ENCODE measurements around the gene MT1B.
"Not testable (repeated sequence)": the region's sequence is repeated elsewhere in the genome, so short reads cannot be mapped to it uniquely, and the experiment has no call there.

Gene MT1B

DNA sequence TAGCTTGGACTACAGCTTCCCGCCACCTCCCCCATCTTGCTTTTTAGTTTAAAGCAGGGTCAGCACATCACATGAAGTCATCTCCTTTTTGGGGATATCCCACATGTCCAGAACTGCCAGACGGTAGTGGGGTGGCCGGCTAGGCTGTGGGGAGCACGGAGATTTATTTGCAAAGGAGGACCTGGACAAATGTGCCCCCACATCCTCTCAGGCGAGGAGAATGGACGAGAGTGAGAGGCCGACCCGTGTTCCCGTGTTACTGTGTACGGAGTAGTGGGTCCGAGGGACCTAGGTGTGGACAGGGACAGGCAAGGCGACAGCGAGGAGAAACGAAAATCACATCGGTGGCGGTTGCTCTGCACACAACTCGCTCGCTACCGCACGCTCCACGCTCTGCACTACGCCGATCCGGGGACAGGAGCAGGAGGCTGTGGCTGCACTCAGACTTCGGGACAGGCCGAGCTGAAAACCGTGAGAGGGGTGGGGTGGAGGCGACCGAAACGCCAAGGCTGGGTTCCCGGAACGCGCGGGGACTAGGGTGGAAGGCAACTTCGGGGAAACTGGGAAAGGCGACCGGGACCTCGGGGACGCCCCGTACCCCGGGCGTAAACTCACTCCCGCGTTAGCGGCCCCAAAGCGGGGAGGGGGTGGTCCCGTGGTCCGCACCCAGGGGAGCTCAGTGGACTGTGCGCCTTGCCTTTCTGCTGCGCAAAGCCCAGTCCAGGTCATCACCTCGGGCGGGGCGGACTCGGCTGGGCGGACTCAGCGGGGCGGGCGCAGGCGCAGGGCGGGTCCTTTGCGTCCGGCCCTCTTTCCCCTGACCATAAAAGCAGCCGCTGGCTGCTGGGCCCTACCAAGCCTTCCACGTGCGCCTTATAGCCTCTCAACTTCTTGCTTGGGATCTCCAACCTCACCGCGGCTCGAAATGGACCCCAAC lies 13.6 kb upstream of the MT1B start, which contains the start of gene MT1A:
TSS of gene MT1A (plus strand) at position 853 of the 937 bp plus-strand sequence. CDS start at position 926, 73 bp downstream.
- no peak for DNase-seq (ENCODE audit: low spot score)

DNA sequence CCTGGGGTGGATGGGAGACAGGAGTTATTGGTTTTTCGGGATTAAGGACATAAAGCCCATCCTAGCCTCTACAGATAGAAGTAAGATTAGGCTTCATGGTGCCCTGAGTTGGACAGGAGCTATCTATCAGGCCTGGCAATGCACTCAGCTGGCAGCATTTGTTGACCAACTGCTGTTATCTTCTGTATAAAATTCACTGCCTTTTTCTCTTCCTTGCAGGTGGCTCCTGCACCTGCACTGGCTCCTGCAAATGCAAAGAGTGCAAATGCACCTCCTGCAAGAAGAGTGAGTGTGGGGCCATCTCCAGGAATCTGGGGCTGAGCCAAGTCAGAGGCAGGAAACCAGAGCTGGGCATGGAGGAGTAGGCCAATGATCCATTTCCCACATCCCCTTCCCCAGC lies 12.6 kb upstream of the MT1B start:
- no peak for DNase-seq (ENCODE audit: low spot score)

DNA sequence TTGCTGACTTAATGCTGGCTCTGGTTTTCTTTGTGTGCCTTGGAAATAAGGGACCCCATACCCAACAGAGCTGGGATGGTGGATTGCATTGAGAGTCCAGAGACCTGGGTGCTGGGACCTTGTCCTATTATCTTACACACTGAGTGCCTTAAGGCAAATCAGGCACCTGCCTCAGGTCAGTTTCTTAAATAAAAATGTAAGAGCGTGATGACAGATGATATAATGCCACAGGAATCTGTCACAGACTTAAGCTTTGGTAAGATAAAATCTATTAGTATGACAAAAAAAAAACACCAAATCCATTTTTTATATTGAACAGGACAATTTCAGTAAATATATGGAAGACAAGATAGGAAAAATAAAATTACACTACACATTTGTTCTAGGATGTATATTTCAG lies 11.6 kb upstream of the MT1B start:
- no peak for DNase-seq (ENCODE audit: low spot score)

DNA sequence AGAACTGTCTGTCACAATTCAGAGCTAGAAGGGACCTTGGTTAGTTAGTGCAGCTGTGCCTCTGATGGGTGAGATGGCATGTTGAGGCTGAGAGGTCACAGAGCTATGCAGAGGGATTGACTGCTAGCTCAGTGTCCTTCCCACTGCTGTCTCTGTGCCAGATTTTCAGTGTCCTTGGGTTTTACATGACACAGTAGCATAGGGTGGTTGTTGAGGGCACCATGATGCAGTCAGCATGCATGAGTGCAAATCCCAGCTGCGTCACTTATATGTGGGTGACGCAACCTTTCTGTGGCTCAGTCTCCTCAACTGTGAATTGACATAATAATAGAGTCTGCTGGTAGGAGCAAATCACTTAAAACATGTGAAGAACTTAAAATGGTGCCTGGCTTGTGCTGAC lies 10.5 kb upstream of the MT1B start:
- no peak for DNase-seq (ENCODE audit: low spot score)

DNA sequence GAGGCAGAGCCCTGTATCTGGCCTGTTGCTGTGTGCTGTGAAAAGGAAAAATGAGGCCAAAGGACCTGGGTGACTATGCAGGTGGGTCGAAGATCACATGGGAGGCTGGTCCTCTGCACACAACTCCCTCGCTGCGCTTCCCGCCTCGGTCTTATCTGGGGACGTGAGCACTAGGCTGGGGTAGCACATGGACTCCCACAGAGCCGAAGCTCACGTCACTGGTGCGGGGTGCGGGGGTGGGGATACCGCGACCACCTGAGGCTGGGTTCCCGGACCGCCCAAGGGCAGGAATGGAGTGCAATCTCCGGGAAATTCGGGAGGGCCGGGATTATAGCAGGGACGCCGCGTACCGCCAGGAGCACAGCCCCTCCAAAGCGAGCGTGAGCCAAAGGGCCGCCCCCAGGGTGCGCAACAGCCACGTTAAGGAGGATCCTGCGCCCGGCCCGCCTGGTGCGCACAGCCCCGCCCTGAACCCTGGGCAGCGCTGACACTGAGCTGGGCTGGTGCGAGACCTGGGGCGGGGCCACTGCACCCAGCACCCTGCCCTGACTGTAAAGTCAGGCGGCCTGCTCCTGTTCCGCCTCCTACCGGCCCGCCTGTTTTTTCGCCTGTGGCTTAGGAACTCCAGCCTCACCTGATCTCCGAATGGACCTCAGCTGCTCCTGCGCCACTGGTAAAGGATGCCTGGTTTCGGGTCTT lies 8.5 kb upstream of the MT1B start:
- no peak for DNase-seq (ENCODE audit: low spot score)

DNA sequence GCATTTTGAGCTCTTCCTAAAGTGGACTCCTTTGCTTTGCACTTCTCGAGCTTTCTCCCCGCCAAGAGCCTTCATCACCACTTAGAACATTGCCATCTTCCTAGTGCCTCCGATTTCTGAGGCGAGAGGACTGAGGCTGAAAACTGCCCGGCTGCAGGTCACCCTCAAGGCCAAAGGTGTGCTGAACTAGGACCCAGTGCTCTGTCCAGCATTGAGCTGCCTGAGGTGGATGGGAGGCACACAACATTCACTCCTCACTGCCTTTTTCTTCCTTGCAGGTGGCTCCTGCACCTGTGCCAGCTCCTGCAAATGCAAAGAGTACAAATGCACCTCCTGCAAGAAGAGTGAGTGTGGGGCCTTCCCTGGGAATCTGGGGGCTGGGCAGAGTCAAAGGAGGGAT lies 7.9 kb upstream of the MT1B start:
- no peak for DNase-seq (ENCODE audit: low spot score)

DNA sequence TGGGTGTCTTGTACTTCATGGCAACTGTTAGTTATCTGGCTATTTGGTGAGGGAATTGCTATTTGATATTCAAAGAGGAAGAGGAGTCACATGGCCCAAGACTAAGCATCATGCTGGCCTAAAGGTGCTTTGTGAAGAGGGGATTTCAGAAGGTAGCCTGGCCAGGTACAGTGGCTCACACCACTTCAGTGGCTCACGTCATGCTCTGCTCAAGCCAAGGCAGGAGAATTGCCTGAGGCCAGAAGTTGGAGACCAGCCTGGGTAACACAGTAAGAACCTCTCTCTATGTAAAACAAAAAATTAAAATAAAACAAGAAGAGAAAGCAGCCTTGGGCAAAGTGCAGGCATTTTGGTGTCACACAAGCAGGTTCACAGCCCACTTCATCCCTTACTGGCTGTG lies 6.4 kb upstream of the MT1B start:
- DNase-seq (ENCODE audit: low spot score), result no peak

DNA sequence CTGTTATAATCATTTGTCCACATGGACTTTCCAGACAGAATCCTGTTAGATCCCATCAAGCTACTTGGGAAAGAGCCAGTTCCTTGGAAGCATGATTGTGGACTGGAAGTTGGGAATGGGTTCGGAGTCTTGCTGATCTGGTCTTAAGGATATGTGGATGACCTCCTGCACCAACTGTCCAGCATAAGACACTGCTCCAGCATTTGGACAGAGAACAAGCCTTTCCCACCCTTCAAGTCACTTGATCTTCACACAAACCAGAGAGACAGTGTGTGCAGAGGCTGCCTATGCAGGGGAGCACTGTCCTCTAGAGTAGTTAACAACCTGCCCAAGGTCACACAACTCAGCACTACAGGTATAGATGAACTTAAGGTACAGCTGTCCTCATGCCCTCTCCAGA lies 5.8 kb upstream of the MT1B start:
- no peak for DNase-seq (ENCODE audit: low spot score)

DNA sequence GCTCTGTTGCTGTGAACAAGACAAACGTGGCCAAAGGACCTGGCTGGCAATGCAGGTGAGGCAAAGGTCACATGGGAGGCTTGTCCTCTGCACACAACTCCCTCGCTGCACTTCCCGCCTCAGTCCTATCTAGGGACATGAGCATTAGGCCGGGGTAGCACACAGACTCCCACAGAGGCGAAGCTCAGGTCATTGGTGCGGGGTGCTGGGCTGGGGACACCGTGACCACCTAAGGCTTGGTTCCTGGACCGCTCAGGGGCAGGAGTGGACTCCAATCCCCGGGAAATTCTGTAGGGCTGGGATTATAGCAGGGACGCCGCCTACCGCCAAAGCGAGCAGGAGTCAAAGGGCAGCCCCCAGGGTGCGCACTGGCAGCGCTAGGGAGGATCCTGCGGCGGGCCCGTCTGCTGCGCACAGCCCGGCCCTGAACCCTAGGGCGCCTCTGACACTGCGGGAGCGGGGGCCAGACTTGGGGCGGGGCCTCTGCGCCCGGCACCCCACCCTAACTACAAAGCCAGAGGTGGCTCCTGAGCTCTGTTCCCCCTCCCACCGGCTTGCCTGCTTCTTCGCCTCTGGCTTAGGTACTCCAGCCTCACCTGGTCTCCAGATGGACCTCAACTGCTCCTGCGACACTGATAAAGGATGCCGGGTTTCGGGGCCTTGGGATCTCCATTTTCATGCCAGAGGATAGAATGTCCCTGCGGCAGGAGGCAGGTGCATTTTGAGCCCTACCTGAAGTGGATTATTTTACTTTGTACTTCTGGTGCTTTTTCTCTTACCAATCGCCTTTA lies 3.9 kb upstream of the MT1B start:
- DNase-seq (ENCODE audit: low spot score), result no peak

DNA sequence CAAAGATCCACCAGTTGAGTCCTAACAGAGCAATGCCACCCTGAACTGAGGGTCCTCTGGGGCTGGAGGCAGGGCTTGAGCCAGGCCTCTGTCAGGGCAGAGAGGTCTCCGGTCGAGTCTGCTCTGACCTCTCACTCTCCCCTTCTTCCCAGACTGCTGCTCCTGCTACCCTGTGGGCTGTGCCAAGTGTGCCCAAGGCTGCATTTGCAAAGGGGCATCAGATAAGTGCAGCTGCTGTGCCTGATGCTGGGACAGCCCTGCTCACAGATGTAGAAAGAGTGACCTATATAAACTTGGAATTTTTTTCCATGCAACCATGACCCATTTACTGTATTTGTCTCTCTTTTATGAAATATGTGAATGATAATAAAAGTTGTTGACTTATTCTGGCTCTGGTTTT lies 2.4 kb upstream of the MT1B start:
- no peak for DNase-seq (ENCODE audit: low spot score)

DNA sequence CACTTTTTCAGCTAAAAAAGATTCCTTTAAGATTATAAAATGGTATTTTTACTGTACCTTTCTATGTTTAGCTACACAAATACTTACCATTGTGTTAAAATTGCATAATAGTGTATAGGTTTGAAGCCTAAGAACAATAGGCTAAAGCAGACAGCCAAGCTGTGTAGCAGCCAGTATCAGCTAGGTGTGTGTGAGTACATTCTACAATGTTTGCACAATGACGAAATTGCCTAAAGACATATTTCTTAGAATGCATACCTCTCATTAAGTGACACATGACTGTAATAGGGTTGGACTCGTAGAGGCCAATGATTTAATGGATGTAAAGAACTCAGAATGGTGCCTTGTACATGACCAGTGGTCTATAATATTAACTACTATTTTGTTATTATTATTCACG lies 1.9 kb upstream of the MT1B start:
- no peak for DNase-seq (ENCODE audit: low spot score)

DNA sequence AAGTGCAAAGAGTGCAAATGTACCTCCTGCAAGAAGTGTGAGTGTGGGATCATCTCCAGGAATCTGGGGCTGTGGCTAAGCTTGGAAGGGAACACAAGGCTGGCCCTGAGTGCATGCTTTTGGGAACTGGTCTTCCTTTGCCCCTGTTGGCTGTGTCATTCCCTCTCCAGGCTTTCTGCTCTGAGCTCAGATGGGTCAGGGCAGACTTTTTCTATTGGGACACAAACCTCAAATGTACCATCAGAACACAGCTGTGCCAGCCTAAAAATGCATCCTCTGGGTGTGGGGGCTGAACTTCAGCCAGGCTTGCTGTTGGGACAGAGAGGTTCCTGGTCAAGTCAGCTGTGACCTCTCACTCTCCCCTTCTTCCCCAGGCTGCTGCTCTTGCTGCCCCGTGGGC lies 914 bp downstream of the MT1B start:
- DNase-seq (ENCODE audit: low spot score), result no peak

DNA sequence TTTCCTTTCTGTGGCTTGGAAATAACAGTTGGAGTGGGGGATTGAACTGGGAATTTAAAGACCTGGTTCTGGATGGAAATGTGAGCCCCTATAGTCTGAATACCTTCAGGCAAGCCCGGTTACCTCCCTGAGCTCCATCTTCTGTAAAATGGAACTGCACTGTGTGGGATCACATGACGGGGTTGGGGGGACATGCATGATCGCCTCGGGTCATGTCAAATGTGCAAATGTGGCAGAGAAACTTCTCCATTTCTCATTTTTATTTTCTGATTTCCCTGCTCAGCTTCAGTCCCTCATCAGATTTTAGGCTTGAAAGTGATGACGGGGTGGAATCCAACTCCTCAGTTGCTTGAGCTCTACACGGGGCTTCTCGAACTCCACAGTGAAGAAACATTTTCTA lies 1.5 kb downstream of the MT1B start:
- DNase-seq (ENCODE audit: low spot score), result no peak

DNA sequence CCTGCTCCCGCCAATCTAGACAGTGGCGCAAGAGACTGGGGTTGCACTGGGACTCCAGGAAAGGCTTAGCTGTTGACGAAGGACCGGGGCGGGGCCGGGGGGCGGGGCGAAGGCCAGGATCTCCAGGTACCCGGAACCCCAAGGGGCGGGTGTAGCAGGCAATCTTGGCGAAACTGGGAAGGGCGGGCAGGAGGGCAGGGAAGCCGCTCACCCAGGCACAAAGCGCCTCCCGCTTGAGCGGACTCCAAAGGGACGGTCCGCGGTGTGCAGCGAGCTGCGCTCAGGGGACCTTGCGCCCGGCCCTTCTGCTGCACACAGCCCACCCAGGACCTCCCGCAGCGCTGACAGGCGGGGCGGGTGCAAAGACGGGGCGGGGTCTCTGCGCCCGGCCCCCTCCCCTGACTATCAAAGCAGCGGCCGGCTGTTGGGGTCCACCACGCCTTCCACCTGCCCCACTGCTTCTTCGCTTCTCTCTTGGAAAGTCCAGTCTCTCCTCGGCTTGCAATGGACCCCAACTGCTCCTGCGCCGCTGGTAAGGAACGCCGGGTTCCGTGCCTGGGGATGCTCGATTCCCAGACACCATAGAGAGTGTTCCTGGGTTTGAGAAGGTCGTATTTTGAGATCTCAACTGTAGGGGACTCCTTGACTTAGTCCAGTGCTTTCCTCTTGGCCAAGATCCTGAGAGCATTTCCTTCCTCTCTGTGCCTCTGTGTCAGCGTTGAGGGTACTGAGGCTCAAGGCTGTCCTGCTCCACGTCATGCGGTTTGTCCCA lies 6.1 kb downstream of the MT1B start, which contains the start of gene MT1F:
TSS of gene MT1F (plus strand) at position 405 of the 772 bp plus-strand sequence. CDS start at position 505, 100 bp downstream.
- peak; percentile 42 for DNase-seq (ENCODE audit: low spot score)

DNA sequence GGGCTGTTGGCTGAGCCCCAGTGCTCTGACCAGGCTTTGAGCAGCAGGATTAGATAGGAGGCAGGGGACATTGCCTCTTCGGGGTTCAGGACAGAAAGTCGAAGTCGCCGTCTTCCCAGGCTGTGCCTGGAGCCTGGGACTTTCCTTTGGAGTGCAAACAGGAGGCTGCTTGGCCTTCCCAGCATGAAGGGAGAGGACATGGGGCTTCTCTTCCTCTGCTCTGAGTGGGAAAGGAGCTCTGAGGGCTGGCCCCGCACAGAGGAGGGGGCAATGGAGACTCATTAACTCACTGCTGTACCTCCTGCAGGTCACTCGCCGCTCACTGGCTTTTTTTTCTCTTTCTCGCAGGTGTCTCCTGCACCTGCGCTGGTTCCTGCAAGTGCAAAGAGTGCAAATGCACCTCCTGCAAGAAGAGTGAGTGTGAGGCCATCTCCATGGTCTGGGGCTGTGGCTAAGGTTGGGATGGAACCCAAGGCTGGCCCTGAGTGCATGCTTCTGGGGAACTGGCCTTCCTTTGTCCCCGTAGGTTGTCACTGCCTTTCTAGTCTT lies 6.7 kb downstream of the MT1B start:
- DNase-seq (ENCODE audit: low spot score), result no peak

DNA sequence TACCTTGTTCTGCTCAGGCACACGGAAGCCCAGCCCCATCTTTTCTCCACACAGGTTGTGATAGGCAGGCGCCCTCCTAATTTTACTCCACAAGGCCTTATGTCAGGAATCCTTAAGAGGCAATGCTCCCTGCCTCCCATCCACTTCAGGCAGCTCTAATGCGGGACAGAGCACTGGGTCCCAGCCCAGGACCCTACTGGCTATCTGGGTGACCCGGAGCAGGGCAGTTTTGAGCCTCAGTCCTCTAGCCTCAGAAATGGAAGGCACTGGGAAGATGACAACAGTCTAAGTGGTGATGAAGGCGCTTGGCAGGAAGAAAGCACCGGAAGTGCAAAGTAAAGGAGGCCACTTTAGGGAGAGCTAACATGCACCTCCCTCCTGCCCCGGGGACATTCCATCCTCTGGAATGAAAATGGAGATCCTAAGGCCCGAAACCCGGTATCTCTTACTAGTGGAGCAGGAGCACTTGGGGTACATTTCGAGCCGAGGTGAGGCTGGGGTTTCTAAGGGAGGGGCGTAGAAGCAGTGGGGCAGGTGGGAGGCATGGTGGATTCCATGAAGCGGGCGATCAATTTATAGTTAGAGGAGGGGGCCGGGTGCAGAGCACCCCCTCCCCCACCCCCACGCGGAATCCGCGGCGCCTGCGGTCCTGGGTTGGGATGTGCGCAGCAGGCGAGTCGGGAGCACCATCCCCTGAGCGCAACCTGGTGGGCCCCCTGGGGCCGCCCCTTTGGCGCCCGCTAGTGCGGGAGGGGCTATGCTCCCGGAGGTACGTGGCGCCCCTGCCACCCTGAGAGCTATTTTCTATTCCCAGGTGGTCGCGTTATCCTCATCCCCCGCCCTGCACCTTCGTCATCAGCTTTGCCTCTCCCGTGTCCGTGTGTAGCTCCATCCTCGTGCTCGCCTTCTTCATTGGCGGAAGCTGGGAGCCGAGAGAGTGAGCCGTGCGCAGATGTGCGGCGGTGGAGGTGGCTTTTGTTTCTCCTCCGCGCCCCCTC lies 11.0 kb downstream of the MT1B start:
- no peak for DNase-seq (ENCODE audit: low spot score)

DNA sequence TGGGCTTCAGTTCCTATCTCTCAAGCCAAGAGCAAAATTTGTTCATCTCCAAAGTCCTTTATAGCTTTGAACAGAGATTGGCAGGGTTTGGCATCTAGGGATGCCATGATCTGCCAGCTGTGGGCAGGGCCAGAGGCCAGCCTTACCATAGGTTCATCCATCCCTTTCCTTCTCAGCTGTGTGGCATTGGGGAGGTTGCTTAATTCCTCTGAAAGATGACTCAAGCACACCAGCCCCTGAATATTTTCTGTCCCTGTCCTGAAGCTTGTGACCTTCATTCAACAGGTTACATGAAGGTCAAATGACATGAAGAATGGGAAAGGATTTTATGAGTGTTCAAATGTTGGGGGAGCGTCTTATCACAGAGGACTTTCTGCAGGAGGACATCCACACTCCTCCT lies 12.8 kb downstream of the MT1B start:
- DNase-seq (ENCODE audit: low spot score), result no peak

DNA sequence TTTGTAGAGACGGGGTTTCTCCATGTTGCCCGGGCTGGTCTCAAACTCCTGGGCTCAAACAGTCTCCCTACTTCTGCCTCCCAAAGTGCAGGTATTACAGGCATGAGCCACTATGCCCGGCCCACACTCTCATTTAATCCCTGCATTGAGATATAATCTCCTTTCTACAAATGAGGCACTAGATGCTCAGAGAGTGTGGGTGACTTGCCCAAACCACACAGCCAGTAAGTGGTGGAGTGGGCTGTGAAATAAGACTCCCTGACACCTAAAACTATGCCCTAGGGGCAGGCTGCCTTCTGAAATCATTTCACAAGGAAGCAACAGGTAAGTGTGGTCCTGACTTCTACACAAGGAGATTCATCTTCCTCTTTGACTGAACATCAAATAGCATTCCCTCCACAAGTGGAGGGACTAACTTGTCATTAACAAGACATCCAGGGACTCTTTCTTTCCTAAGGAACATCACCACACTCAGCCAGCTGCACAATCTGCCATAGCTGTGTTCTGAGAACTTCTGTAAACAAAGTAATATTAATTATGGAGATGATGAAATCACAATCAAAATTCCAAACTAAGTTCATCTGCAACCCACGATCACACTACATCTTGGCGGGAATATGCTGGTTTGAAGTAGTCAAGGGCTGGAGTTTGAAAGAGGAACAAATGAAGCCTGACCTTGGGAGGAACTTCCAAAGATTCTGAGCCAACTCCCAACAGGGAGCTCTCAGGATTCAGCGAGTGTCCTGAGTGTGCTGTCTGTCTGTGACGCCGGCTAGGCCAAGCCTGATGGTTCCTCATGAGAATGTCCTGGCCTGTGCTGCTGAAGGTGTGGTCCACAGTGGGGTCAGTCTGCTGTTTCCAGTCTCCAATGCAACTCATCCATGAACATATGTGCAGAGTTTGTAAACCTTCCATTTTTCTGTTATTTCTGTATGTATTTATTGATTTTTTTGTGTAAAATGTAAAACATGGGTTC lies 13.9 kb downstream of the MT1B start:
- DNase-seq (ENCODE audit: low spot score), result not testable (repeated sequence)

Measured in kidney capillary endothelial cell (primary cell).